PFSK-1 (cell line): ENCODE results near the gene FAM184A.

Experiments used
- FOXP2 ChIP-seq: optimal IDR thresholded peaks from 2 replicates; pipeline ENCODE3; 2011; ENCODE audit warnings: borderline replicate concordance, control low read depth, inconsistent platforms; ENCODE audit not compliant: insufficient read depth; ENCODE audit errors: extremely low read length, extremely low read depth
- POLR2AphosphoS5 ChIP-seq: IDR thresholded peaks from 2 replicates; pipeline ENCODE4 v1.6.1; 2012; ENCODE audit warnings: low read depth, mild to moderate bottlenecking, control low read depth, low read length, moderate library complexity
- REST ChIP-seq, 2 experiments: IDR thresholded peaks; 2 replicates each; pipeline versions ENCODE4 v1.6.1 to v1.8.0; 2011 to 2012; ENCODE audit warnings: low read depth in 2 of 2, low read length in 2 of 2, control low read depth in 1 of 2, inconsistent platforms in 1 of 2, mild to moderate bottlenecking in 1 of 2, moderate library complexity in 1 of 2; ENCODE audit not compliant: insufficient read depth in 1 of 2
- SIN3A ChIP-seq: IDR thresholded peaks from 2 replicates; pipeline ENCODE4 v1.6.1; 2012; ENCODE audit warnings: mild to moderate bottlenecking, low read length, moderate library complexity, borderline replicate concordance; ENCODE audit not compliant: insufficient read depth
- TAF1 ChIP-seq: IDR thresholded peaks from 2 replicates; pipeline ENCODE4 v1.6.1; 2012; ENCODE audit warnings: low read length, control low read depth, borderline replicate concordance; ENCODE audit not compliant: insufficient read depth

Gene FAM184A

GRCh38 chr6:118993358-118993757 is 85.1 kb downstream of the FAM184A start:
- TF ChIP-seq POLR2AphosphoS5 (no peak), FOXP2 (no peak)

- TF ChIP-seq TAF1 (no peak), REST (IDR thresholded peaks at IDR 0.05; ENCODE audit: insufficient read depth in 1 of 2, low read depth in 2 of 2, low read length in 2 of 2) (no peak), FOXP2 (no peak), POLR2AphosphoS5 (no peak), SIN3A (no peak)
These were observed 86.2 kb downstream of the FAM184A start for GRCh38 chr6:118992186-118992795.

GRCh38 chr6:118986312-118986711 is 92.2 kb downstream of the FAM184A start:
- TF ChIP-seq POLR2AphosphoS5 = no peak
- TF ChIP-seq FOXP2 = no peak
- no peak for TF ChIP-seq TAF1
- TF ChIP-seq REST (IDR thresholded peaks at IDR 0.05; ENCODE audit: insufficient read depth in 1 of 2, low read depth in 2 of 2, low read length in 2 of 2) = no peak
- no peak for TF ChIP-seq SIN3A

GRCh38 chr6:118985123-118985830 is 93.2 kb downstream of the FAM184A start:
- no peak for TF ChIP-seq SIN3A
- no peak for TF ChIP-seq REST (IDR thresholded peaks at IDR 0.05; ENCODE audit: insufficient read depth in 1 of 2, low read depth in 2 of 2, low read length in 2 of 2)
- no peak for TF ChIP-seq TAF1
- TF ChIP-seq FOXP2 = no peak
- no peak for TF ChIP-seq POLR2AphosphoS5

- no peak for TF ChIP-seq SIN3A
- no peak for TF ChIP-seq TAF1
- TF ChIP-seq REST (IDR thresholded peaks at IDR 0.05; ENCODE audit: insufficient read depth in 1 of 2, low read depth in 2 of 2, low read length in 2 of 2) = no peak
- no peak for TF ChIP-seq POLR2AphosphoS5
- no peak for TF ChIP-seq FOXP2
These were observed 94.1 kb downstream of the FAM184A start for GRCh38 chr6:118984342-118984741.
